Measurements from ENCODE around the gene CCDC18.
"Not testable (repeated sequence)": the region's sequence is repeated elsewhere in the genome, so short reads cannot be mapped to it uniquely, and the experiment has no call there.

Gene CCDC18

GRCh38 chr1:93178418-93178817, 2.1 kb upstream of the CCDC18 start:
- DNase-seq = no peak

GRCh38 chr1:93179886-93180722, 420 bp upstream of the CCDC18 start, which contains the start of gene TMED5:
Gene TMED5, minus strand, starts transcription at chr1:93180413. Its CDS starts 171 bp downstream, at chr1:93180242.
- DNase-seq = peak; percentile 100

GRCh38 chr1:93186667-93187066, 6.1 kb downstream of the CCDC18 start:
- DNase-seq = no peak

DNA sequence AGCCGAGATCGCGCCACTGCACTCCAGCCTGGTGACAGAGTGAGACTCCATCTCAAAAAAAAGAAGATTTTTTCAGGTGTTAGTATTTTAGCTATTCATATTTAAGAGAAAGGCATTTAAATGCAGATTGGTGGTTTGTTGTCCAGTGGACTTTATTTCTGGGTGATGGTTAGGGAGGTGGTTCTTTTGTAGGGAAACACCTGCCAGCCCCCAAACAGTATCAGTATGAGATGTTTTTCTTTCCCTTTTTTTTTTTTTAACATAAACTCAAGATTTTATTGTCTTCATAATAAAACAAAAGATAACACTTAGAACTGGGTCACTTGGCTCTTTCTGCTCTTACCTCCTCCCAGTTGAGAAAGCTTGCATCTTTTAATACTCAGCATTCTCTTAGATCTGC, 9.9 kb downstream of the CCDC18 start:
- DNase-seq = no peak

DNA sequence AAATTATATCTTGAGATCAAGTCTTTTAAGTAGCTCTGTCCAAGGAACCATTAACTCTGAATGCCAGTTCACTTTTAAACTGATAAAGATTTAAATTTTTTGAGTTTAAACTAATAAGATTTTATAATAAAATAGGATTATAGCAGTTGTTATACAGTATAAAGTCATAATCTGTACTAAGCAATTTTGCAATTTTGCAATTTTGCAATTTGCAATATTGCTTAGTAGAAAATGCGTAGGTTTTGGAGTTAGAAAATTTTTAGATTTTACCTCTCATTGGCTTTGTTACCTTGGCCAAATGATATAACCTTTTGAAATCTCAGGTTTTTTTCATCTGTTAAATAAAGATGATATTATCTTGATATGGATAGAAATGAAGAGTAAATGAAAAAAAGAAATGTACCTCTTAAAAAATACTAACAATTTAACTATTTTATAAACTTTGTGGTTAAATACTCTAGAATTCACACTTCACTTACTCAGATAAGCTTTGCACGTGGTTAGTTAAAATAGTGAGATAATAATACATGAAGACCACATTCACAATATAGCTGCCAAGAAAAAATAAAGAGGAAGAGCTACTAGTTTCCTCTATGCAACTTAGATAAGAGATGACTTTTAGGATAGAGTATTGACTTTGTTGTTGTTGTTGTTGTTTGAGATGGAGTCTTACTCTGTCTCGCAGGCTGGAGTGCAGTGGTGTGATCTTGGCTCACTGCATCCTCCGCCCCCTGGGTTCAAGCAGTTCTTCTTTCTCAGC, 13.9 kb downstream of the CCDC18 start:
- DNase-seq = no peak

DNA sequence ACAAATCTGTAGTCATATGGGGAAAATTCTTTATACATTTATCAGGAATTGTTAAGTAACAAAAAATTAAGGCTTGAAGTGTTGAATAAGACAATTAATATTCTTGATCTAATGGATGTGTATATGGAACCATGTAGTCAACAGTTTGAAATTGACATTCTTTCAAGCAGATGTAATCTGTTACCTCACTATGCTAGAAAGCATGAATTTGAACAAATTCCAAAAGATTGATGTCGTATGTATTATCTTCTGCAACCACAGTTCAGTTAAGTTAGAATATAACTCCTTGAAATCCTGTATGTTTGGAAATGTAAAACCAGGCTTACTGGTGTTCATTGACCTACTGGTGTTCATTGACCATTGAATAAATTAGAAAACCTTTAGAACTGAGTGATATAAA, 16.1 kb downstream of the CCDC18 start:
- DNase-seq = no peak

DNA sequence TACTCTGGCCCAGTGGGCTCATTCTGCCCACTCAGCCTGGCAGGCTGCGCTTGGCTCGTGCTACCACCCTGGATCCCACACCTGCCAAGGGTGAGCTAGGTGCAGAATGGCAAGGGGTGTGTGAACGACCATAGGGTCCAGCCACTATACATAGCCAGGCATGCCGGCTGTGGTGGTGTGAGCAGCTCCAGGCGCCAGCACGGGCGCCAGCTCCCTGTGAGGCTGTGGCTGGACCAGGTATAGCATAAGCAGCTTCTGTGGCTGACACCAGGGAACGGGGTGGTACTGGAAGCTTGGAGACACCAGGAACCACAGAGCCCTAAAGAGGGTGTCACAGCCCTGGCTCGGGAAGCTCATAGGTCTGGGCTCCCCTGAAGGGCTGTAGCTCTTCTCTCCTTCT, 18.6 kb downstream of the CCDC18 start:
- no peak for DNase-seq

GRCh38 chr1:93200086-93200620, 19.6 kb downstream of the CCDC18 start:
- no peak for DNase-seq

- no peak for DNase-seq
These were observed 20.2 kb downstream of the CCDC18 start for GRCh38 chr1:93200714-93201113.

DNA sequence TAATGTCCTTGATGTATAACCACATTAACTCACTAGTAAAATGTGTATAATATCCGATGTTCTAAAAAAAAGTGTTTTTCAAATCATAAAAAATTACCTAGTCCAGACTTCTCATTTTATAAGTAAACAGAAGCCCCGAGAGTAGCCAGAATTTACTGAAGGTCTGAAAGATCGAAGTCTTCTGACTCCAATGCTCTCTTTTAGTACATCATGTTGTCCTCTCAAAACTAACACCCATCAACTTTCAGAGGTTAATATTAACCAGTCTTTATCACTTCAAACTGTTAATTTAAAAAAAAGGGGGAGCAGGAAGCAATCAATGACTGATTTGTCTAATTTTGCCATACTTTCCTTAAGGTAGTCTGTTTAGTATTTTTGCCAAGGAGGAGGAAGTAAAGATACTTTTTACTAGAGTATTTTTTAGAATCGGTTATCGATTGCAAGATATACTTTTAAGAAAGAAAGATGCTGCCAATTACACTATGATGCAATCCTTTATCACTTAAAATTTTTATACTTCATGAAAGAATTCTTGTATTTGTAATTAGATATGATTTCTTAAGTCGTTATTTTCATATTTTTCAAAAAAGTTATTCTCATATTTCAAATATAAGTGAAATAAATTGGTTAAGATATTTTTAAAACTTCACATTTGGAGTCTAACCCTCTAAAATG, 25.5 kb downstream of the CCDC18 start:
- no peak for DNase-seq

- no peak for DNase-seq
These were observed 26.0 kb downstream of the CCDC18 start for GRCh38 chr1:93206567-93206954.

DNA sequence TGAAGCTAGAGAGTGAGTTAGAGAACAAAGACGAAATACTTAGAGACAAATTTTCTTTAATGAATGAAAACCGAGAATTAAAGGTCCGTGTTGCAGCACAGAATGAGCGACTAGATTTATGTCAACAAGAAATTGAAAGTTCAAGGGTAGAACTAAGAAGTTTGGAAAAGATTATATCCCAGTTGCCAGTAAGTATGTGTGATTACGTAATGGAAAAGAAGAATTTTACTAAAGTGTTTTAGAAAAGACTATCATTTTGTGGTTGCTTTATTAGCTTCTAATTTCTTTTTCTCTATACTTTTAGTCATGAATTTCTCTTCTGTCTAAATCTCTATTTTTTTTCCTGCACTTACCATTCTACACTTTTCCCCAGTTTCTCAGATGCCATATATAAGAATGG, 26.7 kb downstream of the CCDC18 start:
- no peak for DNase-seq

DNA sequence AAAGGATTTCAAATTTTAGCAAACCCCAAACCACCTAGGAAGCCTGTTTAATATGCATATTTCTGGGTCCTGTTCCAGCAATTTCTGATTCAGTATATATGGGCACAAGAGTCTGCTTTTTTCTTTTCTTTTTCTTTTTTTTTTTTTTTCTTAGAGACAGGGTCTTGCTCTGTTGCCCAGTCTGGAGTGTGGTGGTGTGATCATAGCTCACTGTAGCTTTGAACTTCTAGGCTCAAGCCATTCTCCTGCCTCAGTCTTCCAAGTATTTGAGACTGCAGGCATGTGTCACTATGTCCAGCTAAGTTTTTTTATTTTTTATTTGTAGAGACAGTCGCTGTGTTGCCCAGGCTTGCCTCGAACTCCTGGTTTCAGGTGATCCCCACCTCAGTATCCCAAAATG, 34.8 kb downstream of the CCDC18 start:
- DNase-seq = no peak

DNA sequence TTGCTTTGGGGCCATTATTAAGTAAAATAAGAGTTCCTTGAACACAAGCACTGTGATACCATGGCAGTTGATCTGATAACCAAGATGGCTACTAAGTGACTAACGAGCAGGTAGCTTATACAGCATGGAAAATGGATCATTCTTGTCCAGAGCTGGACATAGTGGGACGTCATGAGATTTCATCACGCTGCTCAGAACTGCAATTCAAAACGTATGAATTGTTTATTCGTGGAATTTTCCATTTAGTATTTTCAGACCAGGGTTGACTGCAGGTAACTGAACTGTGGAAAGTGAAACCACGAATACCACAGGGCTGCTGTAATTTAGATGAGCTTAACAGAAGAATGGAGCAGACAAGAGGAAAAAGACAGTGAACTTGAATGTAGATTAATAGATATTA, 38.9 kb downstream of the CCDC18 start:
- DNase-seq = no peak

- not testable (repeated sequence) for DNase-seq
These were observed 40.2 kb downstream of the CCDC18 start for GRCh38 chr1:93220716-93221115.

DNA sequence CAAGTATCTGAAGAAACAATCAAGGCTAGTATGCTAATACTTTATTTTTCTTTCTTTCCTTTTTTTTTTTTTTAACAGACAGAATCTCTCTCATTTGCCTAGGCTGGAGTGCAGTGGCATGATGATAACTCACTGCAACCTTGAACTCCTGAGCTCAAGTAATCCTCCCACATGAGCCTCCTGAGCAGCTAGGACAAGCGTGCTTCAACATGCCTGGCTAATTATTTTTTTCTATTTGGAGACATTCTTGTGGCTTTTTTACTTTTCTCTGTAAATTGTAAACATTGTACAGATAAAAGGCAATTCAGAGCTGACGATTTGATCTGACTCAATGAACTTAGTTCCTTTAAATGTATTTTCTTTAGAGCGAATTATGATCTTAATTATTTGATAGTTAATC, 41.4 kb downstream of the CCDC18 start:
- DNase-seq = no peak

- no peak for DNase-seq
These were observed 42.6 kb downstream of the CCDC18 start for GRCh38 chr1:93223023-93223675.

DNA sequence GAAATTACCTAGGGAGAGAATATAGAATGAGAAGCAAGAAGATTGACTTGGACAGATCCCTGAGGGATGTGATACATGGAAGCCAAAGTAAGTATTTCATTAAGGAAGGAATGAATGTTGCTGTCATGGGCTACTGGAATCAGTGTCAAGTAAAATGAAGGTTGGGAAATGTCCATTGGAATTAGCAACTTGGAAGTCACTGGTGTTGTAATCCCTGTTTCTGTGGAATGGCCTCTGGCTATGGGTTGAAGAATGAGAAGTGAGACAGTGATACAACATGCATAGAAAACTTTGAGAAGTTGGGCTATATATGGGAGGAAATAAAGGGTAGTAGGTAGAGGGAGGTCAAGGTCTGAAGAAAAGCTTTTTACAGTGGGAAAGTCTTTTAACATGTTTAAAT, 54.7 kb downstream of the CCDC18 start:
- DNase-seq = no peak

DNA sequence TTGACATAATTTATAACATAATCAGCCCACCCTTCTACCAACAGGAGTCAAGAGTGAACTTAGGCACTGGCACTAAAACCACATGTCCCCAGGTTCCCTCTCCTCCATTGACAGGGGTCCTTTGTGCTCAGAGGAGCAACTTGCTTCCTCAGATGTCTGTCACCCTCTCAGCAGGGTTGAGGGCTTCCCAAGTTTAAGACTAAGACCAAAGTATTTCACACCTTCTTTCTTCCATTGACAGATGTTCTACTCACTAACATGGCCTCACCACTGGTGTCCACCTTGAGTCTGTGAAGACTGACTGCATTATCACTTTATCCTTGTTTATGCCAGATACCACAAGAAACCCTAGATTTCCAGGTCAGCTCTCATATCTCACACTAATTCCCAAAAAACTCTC, 56.5 kb downstream of the CCDC18 start:
- DNase-seq = no peak

DNA sequence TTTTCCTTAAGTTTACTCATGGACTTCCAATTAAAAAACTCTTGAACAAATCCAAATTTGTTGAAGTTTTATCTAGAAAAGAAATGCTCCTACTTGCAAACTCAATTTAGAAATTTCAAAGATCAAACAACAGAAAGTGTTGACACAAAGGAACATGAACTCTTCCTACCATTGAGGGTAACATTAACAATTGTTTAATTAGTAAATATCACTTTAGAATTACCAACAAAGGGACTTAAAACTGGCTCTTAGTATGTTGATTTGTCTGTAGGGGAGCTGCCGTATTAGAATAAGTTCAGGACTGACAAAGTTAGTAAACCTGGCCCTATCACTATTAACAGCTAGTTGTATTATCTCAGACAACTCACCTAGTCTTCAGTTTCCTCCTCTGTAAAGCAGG, 57.9 kb downstream of the CCDC18 start:
- no peak for DNase-seq

GRCh38 chr1:93239863-93240262, 59.3 kb downstream of the CCDC18 start:
- DNase-seq = no peak

- DNase-seq = not testable (repeated sequence)
These were observed 62.7 kb downstream of the CCDC18 start for GRCh38 chr1:93243233-93243632.
